Smooth muscle cell of the brain vasculature (primary cell): ENCODE results near the gene TBX4.
"Not testable (repeated sequence)": the region's sequence is repeated elsewhere in the genome, so short reads cannot be mapped to it uniquely, and the experiment has no call there.

Experiments
- DNase-seq: peaks from one replicate; pipeline ENCODE4 v3.0.0-alpha.2; 2012; ENCODE audit warnings: low read depth, low spot score

The TBX4 gene

GRCh38 chr17:61498042-61498994, 46.1 kb downstream of the TBX4 start:
- DNase-seq = no peak

- DNase-seq = no peak
These were observed 47.4 kb downstream of the TBX4 start for GRCh38 chr17:61499632-61500031.

- DNase-seq = no peak
These were observed 48.1 kb downstream of the TBX4 start for GRCh38 chr17:61500287-61500686.

- DNase-seq = no peak
These were observed 50.1 kb downstream of the TBX4 start for GRCh38 chr17:61502292-61502691.

- DNase-seq = no peak
These were observed 51.7 kb downstream of the TBX4 start for GRCh38 chr17:61503961-61504360.

GRCh38 chr17:61504697-61505096, 52.5 kb downstream of the TBX4 start:
- peak; percentile 29 for DNase-seq

GRCh38 chr17:61505846-61506627, 53.8 kb downstream of the TBX4 start:
- no peak for DNase-seq

GRCh38 chr17:61507383-61508066, 55.3 kb downstream of the TBX4 start:
- no peak for DNase-seq

- no peak for DNase-seq
These were observed 56.7 kb downstream of the TBX4 start for GRCh38 chr17:61508912-61509311.

GRCh38 chr17:61509454-61509853, 57.2 kb downstream of the TBX4 start:
- DNase-seq = not testable (repeated sequence)

GRCh38 chr17:61510237-61510636, 58.0 kb downstream of the TBX4 start:
- DNase-seq = no peak

- no peak for DNase-seq
These were observed 58.8 kb downstream of the TBX4 start for GRCh38 chr17:61510991-61511390.

- peak; percentile 13 for DNase-seq
These were observed 59.4 kb downstream of the TBX4 start for GRCh38 chr17:61511480-61512182.

- DNase-seq = no peak
These were observed 62.3 kb downstream of the TBX4 start for GRCh38 chr17:61514491-61514890.

- DNase-seq = no peak
These were observed 65.0 kb downstream of the TBX4 start for GRCh38 chr17:61517265-61517664.

- DNase-seq = no peak
These were observed 65.8 kb downstream of the TBX4 start for GRCh38 chr17:61517843-61518606.

GRCh38 chr17:61519139-61519538, 66.9 kb downstream of the TBX4 start:
- no peak for DNase-seq

GRCh38 chr17:61519754-61520440, 67.7 kb downstream of the TBX4 start:
- no peak for DNase-seq

- no peak for DNase-seq
These were observed 68.7 kb downstream of the TBX4 start for GRCh38 chr17:61520897-61521296.

GRCh38 chr17:61522088-61522487, 69.9 kb downstream of the TBX4 start:
- no peak for DNase-seq
